Tibial nerve (tissue), 4 donors: Measurements from ENCODE around the gene IFI44. TPM values are rescaled to one million over a fixed set of nuclear protein-coding genes. Genes with fewer than 3 reads are reported as not detected.

Experiments
- DNase-seq, 2 donors: peaks; one replicate each; pipeline ENCODE4 v3.0.0-alpha.2; 2019; ENCODE audit warnings: low spot score in 2 of 2
- H3K27ac ChIP-seq, 4 donors: fragments of 200-600 bp; sonication (generic) in 3 of 4; one replicate each; pipeline ENCODE4 v1.5.1; 2017 to 2019; ENCODE audit warnings: mild to moderate bottlenecking in 1 of 4
- H3K27me3 ChIP-seq, 2 donors: fragments of 200-600 bp; sonication (generic) in 1 of 2; one replicate each; pipeline versions ENCODE4 v1.5.1 to v1.6.0; 2017 to 2019
- H3K36me3 ChIP-seq, 3 donors: fragments of 200-600 bp; sonication (generic); one replicate each; pipeline ENCODE4 v1.5.1; 2018 to 2019
- H3K4me1 ChIP-seq, 4 donors: fragments of 200-600 bp; sonication (generic) in 3 of 4; one replicate each; pipeline ENCODE4 v1.5.1; 2017 to 2019
- H3K4me3 ChIP-seq, 4 donors: fragments of 200-600 bp; sonication (generic) in 3 of 4; one replicate each; pipeline ENCODE4 v1.5.1; 2017 to 2019; ENCODE audit warnings: mild to moderate bottlenecking in 1 of 4, moderate library complexity in 1 of 4
- H3K9me3 ChIP-seq, 4 donors: fragments of 200-600 bp; sonication (generic) in 3 of 4; one replicate each; pipeline ENCODE4 v1.5.1; 2017 to 2019
- CTCF ChIP-seq, 5 experiments: fragments of 200-600 bp in 3 of 5; fragments of 450-650 bp in 2 of 5; sonication (generic) in 3 of 5; IDR thresholded peaks; one replicate each; pipeline ENCODE4 v1.5.1; 2016 to 2019; ENCODE audit warnings: antibody characterized with exemption in 5 of 5, mild to moderate bottlenecking in 3 of 5, moderate library complexity in 2 of 5
- EP300 ChIP-seq, 2 donors: sonication (generic); formaldehyde crosslinking; IDR thresholded peaks; one replicate each; pipeline ENCODE4 v1.6.1; 2017; ENCODE audit warnings: antibody characterized with exemption in 2 of 2, mild to moderate bottlenecking in 1 of 2
- POLR2A ChIP-seq, 2 donors: fragments of 450-650 bp; IDR thresholded peaks; one replicate each; pipeline ENCODE4 v1.6.1; 2017; ENCODE audit warnings: antibody characterized with exemption in 2 of 2, mild to moderate bottlenecking in 2 of 2, moderate library complexity in 2 of 2
- WGBS, 2 donors: methylation state at CpG; one replicate each; pipeline ENCODE4 v1.1.5; 2018; 5-methylcytosine and 5-hydroxymethylcytosine counted together
- total RNA-seq, 4 donors: library from RNA; depleted of rRNA; stranded (reverse); fragments of >200 nt; gene quantifications; one replicate each; pipeline ENCODE4 v1.1.0, GENCODE V29; 2016

The IFI44 gene
- total RNA-seq, 4 donors from 2014 or later: 19.8 to 39.8 (median 27.3) TPM

- no peak for DNase-seq
- H3K27ac ChIP-seq: no peak overlapping the region
- peaks cover 0 to 63% (median 0%) of the 10 kb centered on the region in 3 donors for H3K36me3 ChIP-seq
- TF ChIP-seq POLR2A (IDR thresholded peaks at IDR 0.05) (no peak), CTCF (IDR thresholded peaks at IDR 0.05) (no peak), EP300 (IDR thresholded peaks at IDR 0.05) (no peak)
- H3K4me1 ChIP-seq: no peaks in the 10 kb centered on the region
- no peak overlapping the region for H3K4me3 ChIP-seq
- WGBS, 2 donors: 84 to 92% methylated on average over 2 of the region's 2 CpGs
- no peaks in the 10 kb centered on the region for H3K9me3 ChIP-seq
- no peaks in the 10 kb centered on the region for H3K27me3 ChIP-seq
Observed at GRCh38 chr1:78663923-78664322, 14.3 kb downstream of the IFI44 start.

GRCh38 chr1:78664763-78665162 lies 15.1 kb downstream of the IFI44 start:
- H3K4me1 ChIP-seq: no peaks in the 10 kb centered on the region
- H3K36me3 ChIP-seq: peaks cover 0 to 54% (median 0%) of the 10 kb centered on the region in 3 donors
- H3K9me3 ChIP-seq: no peaks in the 10 kb centered on the region
- no peak overlapping the region for H3K27ac ChIP-seq
- H3K27me3 ChIP-seq: no peaks in the 10 kb centered on the region
- TF ChIP-seq POLR2A (IDR thresholded peaks at IDR 0.05) (no peak), CTCF (IDR thresholded peaks at IDR 0.05) (no peak), EP300 (IDR thresholded peaks at IDR 0.05) (no peak)
- no peak overlapping the region for H3K4me3 ChIP-seq
- WGBS, 2 donors: 100% methylated on average over 1 of the region's 1 CpG
- no peak for DNase-seq

- H3K9me3 ChIP-seq: no peaks in the 10 kb centered on the region
- TF ChIP-seq CTCF (IDR thresholded peaks at IDR 0.05) (no peak), EP300 (IDR thresholded peaks at IDR 0.05) (no peak), POLR2A (IDR thresholded peaks at IDR 0.05) (no peak)
- DNase-seq: no peak
- H3K27me3 ChIP-seq: no peaks in the 10 kb centered on the region
- H3K36me3 ChIP-seq: peaks cover 0 to 44% (median 0%) of the 10 kb centered on the region in 3 donors
- 93 to 95% methylated on average over 6 of the region's 6 CpGs for WGBS, 2 donors
- H3K4me3 ChIP-seq: no peak overlapping the region
- H3K27ac ChIP-seq: no peak overlapping the region
- no peaks in the 10 kb centered on the region for H3K4me1 ChIP-seq
Observed at GRCh38 chr1:78665809-78666208, 16.2 kb downstream of the IFI44 start.

- Histone ChIP-seq H3K4me1 (no peaks in the 10 kb centered on the region), H3K36me3 (peaks cover 0 to 33% (median 0%) of the 10 kb centered on the region in 3 donors), H3K27me3 (no peaks in the 10 kb centered on the region), H3K4me3 (no peak overlapping the region), H3K27ac (no peak overlapping the region), H3K9me3 (no peaks in the 10 kb centered on the region)
- WGBS, 2 donors: 79 to 91% methylated on average over 1 of the region's 1 CpG
- no peak for DNase-seq
- TF ChIP-seq EP300 (IDR thresholded peaks at IDR 0.05) (no peak), CTCF (IDR thresholded peaks at IDR 0.05) (no peak), POLR2A (IDR thresholded peaks at IDR 0.05) (no peak)
Observed at GRCh38 chr1:78667939-78668338, 18.3 kb downstream of the IFI44 start.

GRCh38 chr1:78668427-78668826 lies 18.8 kb downstream of the IFI44 start:
- peaks cover 0 to 33% (median 0%) of the 10 kb centered on the region in 3 donors for H3K36me3 ChIP-seq
- no peak for DNase-seq
- H3K4me3 ChIP-seq: no peak overlapping the region
- TF ChIP-seq CTCF (IDR thresholded peaks at IDR 0.05) (no peak), POLR2A (IDR thresholded peaks at IDR 0.05) (no peak), EP300 (IDR thresholded peaks at IDR 0.05) (no peak)
- no peaks in the 10 kb centered on the region for H3K27me3 ChIP-seq
- no peak overlapping the region for H3K27ac ChIP-seq
- no peaks in the 10 kb centered on the region for H3K9me3 ChIP-seq
- no peaks in the 10 kb centered on the region for H3K4me1 ChIP-seq
